CD8-positive, alpha-beta memory T cell (primary cell): Measurements from ENCODE around the gene PCDHGA4. TPM values are rescaled to one million over a fixed set of nuclear protein-coding genes. Genes with fewer than 3 reads are reported as not detected.
A peak's percentile ranks its signal among the peaks of the same experiment; 100 is the strongest.
"Not testable (repeated sequence)": the region's sequence is repeated elsewhere in the genome, so short reads cannot be mapped to it uniquely, and the experiment has no call there.

ENCODE experiments used
- CTCF ChIA-PET: fragments of 350-600 bp; sonication (Branson Sonifier 250); formaldehyde crosslinking; loops from one replicate; lab custom pipeline; 2021; ENCODE audit warnings: antibody characterized with exemption; lab: Charles Lee
- POLR2A ChIA-PET: fragments of 350-600 bp; sonication (Branson Sonifier 250); formaldehyde crosslinking; loops from one replicate; lab custom pipeline; 2021; ENCODE audit warnings: antibody characterized with exemption; lab: Charles Lee
- DNase-seq, 5 donors: peaks; one replicate each; pipeline versions ENCODE4 v3.0.0 to v3.0.0-alpha.2; 2020 to 2022; ENCODE audit warnings: mixed read lengths in 1 of 5
- H3K27ac ChIP-seq: one replicate; pipeline ENCODE4 v1.7.0; 2013; ENCODE audit warnings: low read depth, mild to moderate bottlenecking, low read length, moderate library complexity
- H3K27me3 ChIP-seq: 2 replicates; pipeline ENCODE4 v1.7.0; 2013; ENCODE audit warnings: low read length, mild to moderate bottlenecking; ENCODE audit not compliant: insufficient read depth, poor library complexity, severe bottlenecking
- H3K36me3 ChIP-seq: 2 replicates; pipeline ENCODE4 v1.7.0; 2013; ENCODE audit warnings: mild to moderate bottlenecking, low read length, moderate library complexity; ENCODE audit not compliant: insufficient read depth
- H3K4me1 ChIP-seq: 2 replicates; pipeline ENCODE4 v1.7.0; 2013; ENCODE audit warnings: mild to moderate bottlenecking, low read length, moderate library complexity; ENCODE audit not compliant: insufficient read depth
- H3K4me3 ChIP-seq: 2 replicates; pipeline ENCODE4 v1.7.0; 2013; ENCODE audit warnings: mild to moderate bottlenecking, low read length
- H3K9me3 ChIP-seq: 2 replicates; pipeline ENCODE4 v1.7.0; 2013; ENCODE audit warnings: mild to moderate bottlenecking, low read length
- H3K27ac Mint-ChIP-seq, 8 donors: one replicate each; pipeline ENCODE4 v1.8.0; 2020 to 2021; ENCODE audit warnings: mixed read lengths in 8 of 8, mild to moderate bottlenecking in 6 of 8, inconsistent platforms in 3 of 8, moderate library complexity in 3 of 8
- H3K27me3 Mint-ChIP-seq, 2 donors: one replicate each; pipeline ENCODE4 v1.8.0; 2020 to 2021; ENCODE audit warnings: mixed read lengths in 2 of 2, mild to moderate bottlenecking in 1 of 2, moderate library complexity in 1 of 2
- H3K36me3 Mint-ChIP-seq, 3 donors: one replicate each; pipeline ENCODE4 v1.8.0; 2020 to 2021; ENCODE audit warnings: mixed read lengths in 3 of 3, inconsistent platforms in 1 of 3, mild to moderate bottlenecking in 1 of 3
- H3K4me1 Mint-ChIP-seq, 3 donors: one replicate each; pipeline ENCODE4 v1.8.0; 2020 to 2021; ENCODE audit warnings: mixed read lengths in 3 of 3, inconsistent platforms in 1 of 3, mild to moderate bottlenecking in 1 of 3
- H3K4me3 Mint-ChIP-seq, 7 donors: one replicate each; pipeline ENCODE4 v1.8.0; 2020 to 2021; ENCODE audit warnings: mixed read lengths in 7 of 7, mild to moderate bottlenecking in 6 of 7, moderate library complexity in 4 of 7, inconsistent platforms in 2 of 7
- H3K9me3 Mint-ChIP-seq, 5 donors: one replicate each; pipeline ENCODE4 v1.8.0; 2020 to 2022; ENCODE audit warnings: mixed read lengths in 5 of 5, mild to moderate bottlenecking in 3 of 5, moderate library complexity in 2 of 5, inconsistent platforms in 1 of 5
- polyA plus RNA-seq: library from polyadenylated mRNA; unstranded; fragments of 300-500 nt; fragmentation: Illumina TruSeq; gene quantifications from one replicate; pipeline ENCODE4 v1.2.3, GENCODE V29; 2021
- total RNA-seq, 2 experiments: library from RNA; stranded (reverse); gene quantifications; one replicate each; pipeline ENCODE4 v1.2.3, GENCODE V29; 2021

Gene PCDHGA4
- total and polyA plus RNA-seq, 3 experiments from 2014 or later: 0.09 to 0.16 TPM; not detected in 1

DNA sequence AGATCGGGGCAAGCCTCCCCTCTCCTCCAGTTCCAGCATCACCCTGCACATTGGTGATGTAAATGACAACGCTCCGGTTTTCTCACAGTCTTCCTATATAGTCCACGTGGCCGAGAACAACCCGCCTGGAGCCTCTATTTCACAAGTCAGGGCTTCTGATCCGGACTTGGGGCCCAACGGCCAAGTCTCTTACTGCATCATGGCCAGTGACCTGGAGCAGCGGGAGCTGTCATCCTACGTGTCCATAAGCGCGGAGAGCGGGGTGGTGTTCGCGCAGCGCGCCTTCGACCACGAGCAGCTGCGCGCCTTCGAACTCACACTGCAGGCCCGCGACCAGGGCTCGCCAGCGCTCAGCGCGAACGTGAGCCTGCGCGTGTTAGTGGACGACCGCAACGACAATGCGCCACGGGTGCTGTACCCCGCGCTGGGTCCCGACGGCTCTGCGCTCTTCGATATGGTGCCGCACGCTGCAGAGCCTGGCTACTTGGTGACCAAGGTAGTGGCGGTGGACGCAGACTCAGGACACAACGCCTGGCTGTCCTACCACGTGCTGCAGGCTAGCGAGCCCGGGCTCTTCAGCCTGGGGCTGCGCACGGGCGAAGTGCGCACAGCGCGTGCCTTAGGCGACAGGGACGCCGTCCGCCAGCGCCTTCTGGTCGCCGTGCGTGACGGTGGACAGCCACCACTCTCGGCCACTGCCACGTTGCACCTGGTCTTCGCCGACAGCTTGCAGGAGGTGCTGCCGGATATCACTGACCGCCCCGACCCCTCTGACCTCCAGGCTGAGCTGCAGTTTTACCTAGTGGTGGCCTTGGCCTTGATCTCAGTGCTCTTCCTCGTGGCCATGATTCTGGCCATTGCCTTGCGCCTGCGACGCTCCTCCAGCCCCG, 34.6 kb downstream of the PCDHGA4 start:
- Histone ChIP-seq H3K4me1 (no peaks in the 10 kb centered on the region), H3K9me3 (no peaks in the 10 kb centered on the region), H3K4me3 (no peak overlapping the region), H3K27me3 (peaks cover 21% of the 10 kb centered on the region), H3K27ac (no peak overlapping the region), H3K36me3 (no peaks in the 10 kb centered on the region)
- ChIA-PET POLR2A (no interaction called here), CTCF (no interaction called here)
- DNase-seq: no peak
- Mint-ChIP-seq H3K27ac (no peak overlapping the region), H3K27me3 (peaks cover 63 to 72% of the 10 kb centered on the region in 2 donors), H3K9me3 (peaks cover 36 to 76% (median 66%) of the 10 kb centered on the region in 5 donors), H3K4me1 (no peaks in the 10 kb centered on the region), H3K36me3 (peaks cover 2 to 20% (median 3%) of the 10 kb centered on the region in 3 donors), H3K4me3 (no peak overlapping the region)

DNA sequence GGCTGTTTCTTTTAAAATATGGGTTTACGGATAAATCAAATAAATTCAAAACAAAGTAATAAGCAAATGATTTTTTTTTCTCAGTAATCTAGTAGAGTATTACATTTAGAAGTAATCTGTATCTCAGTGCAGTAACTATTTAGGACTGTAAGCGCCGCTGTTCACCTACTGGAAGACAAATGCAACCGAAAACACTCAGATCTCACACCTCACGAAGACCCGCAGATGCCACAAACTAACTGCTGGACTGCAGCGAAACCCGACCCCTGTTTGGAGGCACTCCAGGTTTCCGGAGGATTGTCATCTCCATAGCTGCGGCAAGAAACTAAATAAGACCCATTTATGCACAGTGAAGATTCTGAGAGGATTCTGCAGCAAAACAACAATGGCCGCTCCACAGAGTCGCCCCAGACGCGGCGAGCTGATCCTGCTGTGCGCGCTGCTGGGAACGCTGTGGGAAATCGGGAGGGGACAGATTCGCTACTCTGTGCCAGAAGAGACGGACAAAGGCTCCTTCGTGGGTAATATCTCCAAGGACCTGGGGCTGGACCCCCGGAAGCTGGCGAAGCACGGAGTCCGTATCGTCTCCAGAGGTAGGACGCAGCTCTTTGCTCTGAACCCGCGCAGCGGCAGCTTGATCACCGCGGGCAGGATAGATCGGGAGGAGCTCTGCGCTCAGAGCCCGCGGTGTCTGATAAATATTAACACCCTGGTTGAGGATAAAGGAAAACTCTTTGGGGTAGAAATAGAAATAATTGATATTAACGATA, 37.8 kb downstream of the PCDHGA4 start, which contains the start of gene PCDHGA8:
Gene PCDHGA8, plus strand, starts transcription at position 205 of the 770 bp plus-strand sequence. Its CDS starts 181 bp downstream, at position 386.
- Histone ChIP-seq H3K4me3 (no peak within 1 kb of the TSS), H3K9me3 (no peaks in the 10 kb centered on the region), H3K36me3 (no peaks in the 10 kb centered on the region), H3K27ac (no peak within 1 kb of the TSS), H3K4me1 (no peaks in the 10 kb centered on the region), H3K27me3 (peaks cover 22% of the 10 kb centered on the region)
- ChIA-PET POLR2A (no interaction called here), CTCF (no interaction called here)
- DNase-seq: no peak
- Mint-ChIP-seq H3K4me1 (no peaks in the 10 kb centered on the region), H3K9me3 (peaks cover 29 to 66% (median 59%) of the 10 kb centered on the region in 5 donors), H3K36me3 (peaks cover 2 to 20% (median 2%) of the 10 kb centered on the region in 3 donors), H3K27me3 (peaks cover 61 to 64% of the 10 kb centered on the region in 2 donors), H3K27ac (no peak within 1 kb of the TSS), H3K4me3 (peak within 1 kb of the TSS in 1 of 7 donors; percentile 23)

DNA sequence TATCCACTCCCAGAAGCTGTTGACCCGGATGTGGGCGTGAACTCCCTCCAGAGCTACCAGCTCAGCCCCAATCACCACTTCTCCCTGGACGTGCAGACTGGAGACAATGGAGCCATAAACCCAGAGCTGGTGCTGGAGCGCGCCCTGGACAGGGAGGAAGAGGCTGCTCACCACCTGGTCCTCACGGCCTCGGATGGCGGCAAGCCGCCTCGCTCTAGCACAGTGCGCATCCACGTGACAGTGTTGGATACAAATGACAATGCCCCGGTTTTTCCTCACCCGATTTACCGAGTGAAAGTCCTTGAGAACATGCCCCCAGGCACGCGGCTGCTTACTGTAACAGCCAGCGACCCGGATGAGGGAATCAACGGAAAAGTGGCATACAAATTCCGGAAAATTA, 38.4 kb downstream of the PCDHGA4 start:
- Histone ChIP-seq H3K4me3 (no peak overlapping the region), H3K4me1 (no peaks in the 10 kb centered on the region), H3K36me3 (no peaks in the 10 kb centered on the region), H3K27me3 (peaks cover 22% of the 10 kb centered on the region), H3K27ac (no peak overlapping the region), H3K9me3 (no peaks in the 10 kb centered on the region)
- H3K4me1 Mint-ChIP-seq: no peaks in the 10 kb centered on the region
- DNase-seq: no peak
- H3K4me3 Mint-ChIP-seq: no peak overlapping the region
- ChIA-PET POLR2A (no interaction called here), CTCF (no interaction called here)
- no peak overlapping the region for H3K27ac Mint-ChIP-seq
- H3K36me3 Mint-ChIP-seq: peaks cover 2 to 20% (median 2%) of the 10 kb centered on the region in 3 donors
- peaks cover 59 to 62% of the 10 kb centered on the region in 2 donors for H3K27me3 Mint-ChIP-seq
- H3K9me3 Mint-ChIP-seq: peaks cover 28 to 64% (median 58%) of the 10 kb centered on the region in 5 donors

DNA sequence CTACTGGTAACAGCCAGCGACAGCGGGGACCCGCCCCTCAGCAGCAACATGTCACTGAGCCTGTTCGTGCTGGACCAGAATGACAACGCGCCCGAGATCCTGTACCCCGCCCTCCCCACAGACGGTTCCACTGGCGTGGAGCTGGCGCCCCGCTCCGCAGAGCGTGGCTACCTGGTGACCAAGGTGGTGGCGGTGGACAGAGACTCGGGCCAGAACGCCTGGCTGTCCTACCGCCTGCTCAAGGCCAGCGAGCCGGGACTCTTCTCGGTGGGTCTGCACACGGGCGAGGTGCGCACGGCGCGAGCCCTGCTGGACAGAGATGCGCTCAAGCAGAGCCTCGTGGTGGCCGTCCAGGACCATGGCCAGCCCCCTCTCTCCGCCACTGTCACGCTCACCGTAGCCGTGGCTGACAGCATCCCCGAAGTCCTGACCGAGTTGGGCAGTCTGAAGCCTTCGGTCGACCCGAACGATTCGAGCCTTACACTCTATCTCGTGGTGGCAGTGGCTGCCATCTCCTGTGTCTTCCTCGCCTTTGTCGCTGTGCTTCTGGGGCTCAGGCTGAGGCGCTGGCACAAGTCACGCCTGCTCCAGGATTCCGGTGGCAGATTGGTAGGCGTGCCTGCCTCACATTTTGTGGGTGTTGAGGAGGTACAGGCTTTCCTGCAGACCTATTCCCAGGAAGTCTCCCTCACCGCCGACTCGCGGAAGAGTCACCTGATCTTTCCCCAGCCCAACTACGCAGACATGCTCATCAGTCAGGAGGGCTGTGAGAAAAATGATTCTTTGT, 39.8 kb downstream of the PCDHGA4 start:
- H3K4me3 ChIP-seq, H3K4me1 Mint-ChIP-seq, DNase-seq, H3K4me1 ChIP-seq, POLR2A ChIA-PET, H3K36me3 ChIP-seq, H3K27ac ChIP-seq, H3K9me3 ChIP-seq, H3K4me3 Mint-ChIP-seq, CTCF ChIA-PET: not testable (repeated sequence)
- H3K9me3 Mint-ChIP-seq: peaks cover 20 to 65% (median 56%) of the 10 kb centered on the region in 5 donors
- H3K27me3 Mint-ChIP-seq: peaks cover 59 to 61% of the 10 kb centered on the region in 2 donors
- H3K27ac Mint-ChIP-seq: peak overlapping the region in 1 of 8 donors; percentile 89
- peaks cover 22% of the 10 kb centered on the region for H3K27me3 ChIP-seq
- peaks cover 2 to 15% (median 2%) of the 10 kb centered on the region in 3 donors for H3K36me3 Mint-ChIP-seq

DNA sequence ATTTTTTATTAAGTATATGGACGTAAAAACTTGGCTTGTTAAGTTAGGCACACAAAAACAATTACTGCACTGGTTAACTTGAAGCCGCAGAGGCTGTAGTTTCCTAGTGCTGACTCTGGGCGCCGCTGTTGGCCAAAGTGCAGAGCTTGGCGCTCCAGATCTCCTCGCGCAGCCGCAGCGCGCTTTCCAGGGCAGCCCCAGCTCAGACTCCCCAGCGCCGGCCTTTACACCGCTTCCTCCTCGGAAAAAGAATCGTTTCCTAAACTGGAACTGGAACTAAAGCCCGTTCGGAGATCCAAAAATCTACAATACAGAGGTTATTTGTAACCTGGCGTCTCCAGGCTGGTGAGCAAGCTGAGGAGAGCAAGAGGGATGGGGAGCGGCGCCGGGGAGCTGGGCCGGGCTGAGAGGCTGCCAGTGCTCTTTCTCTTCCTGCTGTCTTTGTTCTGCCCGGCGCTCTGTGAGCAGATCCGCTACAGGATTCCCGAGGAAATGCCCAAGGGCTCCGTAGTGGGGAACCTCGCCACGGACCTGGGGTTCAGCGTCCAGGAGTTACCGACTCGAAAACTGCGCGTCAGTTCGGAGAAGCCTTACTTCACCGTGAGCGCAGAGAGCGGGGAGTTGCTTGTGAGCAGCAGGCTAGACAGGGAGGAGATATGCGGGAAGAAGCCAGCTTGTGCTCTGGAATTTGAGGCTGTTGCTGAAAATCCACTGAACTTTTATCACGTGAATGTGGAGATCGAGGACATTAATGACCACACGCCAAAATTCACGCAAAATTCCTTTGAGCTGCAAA, 43.1 kb downstream of the PCDHGA4 start, which contains the start of gene PCDHGB5:
Gene PCDHGB5, plus strand, starts transcription at position 192 of the 796 bp plus-strand sequence. Its CDS starts 181 bp downstream, at position 373.
- H3K27ac Mint-ChIP-seq, POLR2A ChIA-PET, H3K4me1 Mint-ChIP-seq, H3K4me3 ChIP-seq, DNase-seq, H3K4me1 ChIP-seq, H3K27ac ChIP-seq, H3K36me3 ChIP-seq, H3K9me3 ChIP-seq: not testable (repeated sequence)
- peaks cover 0 to 13% (median 3%) of the 10 kb centered on the region in 3 donors for H3K36me3 Mint-ChIP-seq
- H3K27me3 Mint-ChIP-seq: peaks cover 55 to 56% of the 10 kb centered on the region in 2 donors
- H3K9me3 Mint-ChIP-seq: peaks cover 18 to 57% (median 52%) of the 10 kb centered on the region in 5 donors
- H3K4me3 Mint-ChIP-seq: peak within 1 kb of the TSS in 4 of 7 donors; percentile 5 to 54 (median 40)
- CTCF ChIA-PET: interaction anchor here (0.8 to 1.8 kb wide), 3 partner anchors 15 to 166 kb away, joined by 3 to 7 read pairs (median 3); partner anchors contain the start of genes PCDHGA10 and PCDHGB3
- H3K27me3 ChIP-seq: peaks cover 24% of the 10 kb centered on the region

DNA sequence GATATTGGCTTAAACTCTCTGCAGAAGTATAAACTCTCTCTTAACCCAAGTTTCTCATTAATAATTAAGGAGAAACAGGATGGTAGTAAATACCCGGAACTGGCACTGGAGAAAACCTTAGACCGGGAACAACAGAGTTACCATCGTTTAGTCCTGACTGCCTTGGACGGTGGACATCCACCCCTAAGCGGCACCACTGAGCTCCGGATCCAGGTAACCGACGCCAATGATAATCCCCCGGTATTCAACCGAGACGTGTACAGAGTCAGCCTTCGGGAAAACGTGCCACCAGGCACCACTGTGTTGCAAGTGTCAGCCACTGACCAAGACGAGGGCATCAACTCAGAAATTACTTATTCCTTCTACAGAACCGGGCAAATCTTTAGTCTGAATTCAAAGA, 43.8 kb downstream of the PCDHGA4 start:
- Histone ChIP-seq H3K36me3 (no peaks in the 10 kb centered on the region), H3K4me3 (no peak overlapping the region), H3K27me3 (peaks cover 21% of the 10 kb centered on the region), H3K9me3 (no peaks in the 10 kb centered on the region), H3K27ac (no peak overlapping the region), H3K4me1 (no peaks in the 10 kb centered on the region)
- Mint-ChIP-seq H3K4me1 (no peaks in the 10 kb centered on the region), H3K4me3 (no peak overlapping the region), H3K27me3 (peaks cover 56 to 59% of the 10 kb centered on the region in 2 donors), H3K27ac (no peak overlapping the region), H3K9me3 (peaks cover 17 to 55% (median 52%) of the 10 kb centered on the region in 5 donors), H3K36me3 (peaks cover 0 to 11% (median 3%) of the 10 kb centered on the region in 3 donors)
- ChIA-PET POLR2A (no interaction called here), CTCF (interaction anchor here (0.8 to 1.8 kb wide), 2 partner anchors 14 to 165 kb away, joined by 3 to 7 read pairs; partner anchors contain the start of gene PCDHGA10)
- no peak for DNase-seq
